Uterus (tissue), 2 donors: Measurements from ENCODE around the gene MCU.

Source experiments
- CTCF ChIP-seq, 4 experiments: fragments of 200-600 bp in 2 of 4; fragments of 450-650 bp in 2 of 4; sonication (generic) in 2 of 4; IDR thresholded peaks; one replicate each; pipeline ENCODE4 v1.5.1; 2016 to 2019; ENCODE audit warnings: antibody characterized with exemption in 4 of 4, mild to moderate bottlenecking in 2 of 4, moderate library complexity in 1 of 4
- POLR2A ChIP-seq, 2 donors: fragments of 450-650 bp; IDR thresholded peaks; one replicate each; pipeline ENCODE4 v1.6.1; 2016; ENCODE audit warnings: antibody characterized with exemption in 2 of 2, mild to moderate bottlenecking in 1 of 2, moderate library complexity in 1 of 2

DNA sequence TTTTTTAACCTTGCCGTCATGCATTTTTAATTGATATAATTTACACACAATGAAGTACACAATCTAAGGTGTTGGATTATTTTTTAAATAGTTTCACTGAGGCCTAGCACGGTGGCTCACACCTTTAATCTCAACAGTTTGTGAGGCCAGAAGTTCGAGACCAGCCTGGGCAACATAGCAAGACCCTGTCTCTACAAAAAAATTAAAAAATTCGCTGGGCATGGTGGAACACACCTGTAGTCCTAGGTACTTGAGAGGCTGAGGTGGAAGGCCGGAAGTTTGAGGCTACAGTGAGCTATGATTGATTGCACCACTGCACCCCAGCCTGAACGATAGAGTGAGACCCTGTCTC, 108.8 kb downstream of the MCU start:
- TF ChIP-seq CTCF (IDR thresholded peaks at IDR 0.05): no peak
- TF ChIP-seq POLR2A (IDR thresholded peaks at IDR 0.05): no peak
